PC-3 (cell line): ENCODE measurements around the gene ID1. TPM values are rescaled to one million over a fixed set of nuclear protein-coding genes. Genes with fewer than 3 reads are reported as not detected.
"Not testable (repeated sequence)": the region's sequence is repeated elsewhere in the genome, so short reads cannot be mapped to it uniquely, and the experiment has no call there.

ENCODE experiments used
- ATAC-seq: fragments of 200-7000 bp; cut with Tn5 transposase; 2 replicates; pipeline ENCODE4 v1.9.1; 2020; ENCODE audit warnings: mild to moderate bottlenecking, moderate library complexity
- BruUV-seq: library from RNA; stranded (reverse); fragments of 400-500 nt; replicated peaks from 2 replicates; lab custom pipeline; 2021; lab: Mats Ljungman, UMichigan
- CTCF ChIA-PET: fragments of 300-600 bp; sonication (Branson Sonifier 250); formaldehyde crosslinking; loops from one replicate; lab custom pipeline; 2022; ENCODE audit warnings: antibody characterized with exemption; lab: Charles Lee
- POLR2A ChIA-PET: fragments of 300-600 bp; sonication (Branson Sonifier 250); formaldehyde crosslinking; loops from one replicate; lab custom pipeline; 2022; ENCODE audit warnings: antibody characterized with exemption; ENCODE audit not compliant: unreplicated experiment; lab: Charles Lee
- DNase-seq: peaks from one replicate; pipeline ENCODE4 v3.0.0-alpha.2; 2015
- H2AFZ ChIP-seq: fragments of 300-600 bp; sonication (generic); 2 replicates; pipeline ENCODE4 v1.6.0; 2016; ENCODE audit warnings: antibody characterized with exemption, low read length
- H3F3A ChIP-seq: fragments of 300-600 bp; sonication (generic); one replicate; pipeline ENCODE4 v1.6.0; 2017; ENCODE audit warnings: antibody characterized with exemption, low read length, control low read depth, mild to moderate bottlenecking; ENCODE audit not compliant: unreplicated experiment
- H3K27ac ChIP-seq: fragments of 300-600 bp; sonication (generic); 2 replicates; pipeline ENCODE4 v1.5.1; 2016; ENCODE audit warnings: mild to moderate bottlenecking, low read length
- H3K27me3 ChIP-seq: fragments of 300-600 bp; sonication (generic); 2 replicates; pipeline ENCODE4 v1.6.1; 2016; ENCODE audit warnings: low read length, mixed read lengths
- H3K36me3 ChIP-seq: fragments of 300-600 bp; sonication (generic); 2 replicates; pipeline ENCODE4 v1.6.1; 2016; ENCODE audit warnings: low read depth, mixed run types, low read length, mixed read lengths
- H3K4me1 ChIP-seq: fragments of 300-600 bp; sonication (generic); 2 replicates; pipeline ENCODE4 v1.5.1; 2016; ENCODE audit warnings: low read length; ENCODE audit not compliant: insufficient read depth
- H3K4me2 ChIP-seq: fragments of 300-600 bp; sonication (generic); 2 replicates; pipeline ENCODE4 v1.6.0; 2016; ENCODE audit warnings: low read length
- H3K4me3 ChIP-seq: fragments of 300-600 bp; sonication (generic); 2 replicates; pipeline ENCODE4 v1.5.1; 2016; ENCODE audit warnings: mild to moderate bottlenecking, low read length, mixed read lengths
- H3K79me2 ChIP-seq: fragments of 300-600 bp; sonication (generic); 2 replicates; pipeline ENCODE4 v1.6.1; 2017; ENCODE audit warnings: low read length, mixed read lengths
- H3K9ac ChIP-seq: fragments of 300-600 bp; sonication (generic); 2 replicates; pipeline ENCODE4 v1.6.0; 2016; ENCODE audit warnings: mild to moderate bottlenecking, low read length
- H3K9me2 ChIP-seq: fragments of 300-600 bp; sonication (generic); replicated peaks from 2 replicates; pipeline ENCODE4 v1.6.1; 2016; ENCODE audit warnings: mixed run types, low read length, mixed read lengths
- H3K9me3 ChIP-seq: fragments of 300-600 bp; sonication (generic); 2 replicates; pipeline ENCODE4 v1.6.1; 2016; ENCODE audit warnings: low read length, mixed read lengths
- H4K20me1 ChIP-seq: fragments of 300-600 bp; sonication (generic); 2 replicates; pipeline ENCODE4 v1.6.1; 2016; ENCODE audit warnings: low read length, mixed read lengths
- EZH2 ChIP-seq: fragments of 300-600 bp; sonication (generic); IDR thresholded peaks from one replicate; pipeline ENCODE4 v1.6.1; 2017; ENCODE audit warnings: antibody characterized with exemption, mild to moderate bottlenecking, low read length; ENCODE audit not compliant: unreplicated experiment
- EZH2phosphoT487 ChIP-seq: fragments of 300-600 bp; sonication (generic); IDR thresholded peaks from 2 replicates; pipeline ENCODE4 v1.6.1; 2018; ENCODE audit warnings: mild to moderate bottlenecking, antibody characterized with exemption, low read length, borderline replicate concordance
- intact Hi-C: fragments of 100-400 bp; cut with micrococcal nuclease; formaldehyde crosslinking; loops from 2 replicates; pipeline ENCODE4 v1.9.0; 2023
- total RNA-seq: library from RNA; depleted of rRNA; stranded (reverse); fragments of >200 nt; gene quantifications from 2 replicates; pipeline ENCODE4 v1.2.3, GENCODE V29; 2014
- TF ChIP-seq, protein P1 (sequence below): fragments of 300-600 bp; sonication (generic); conservative IDR thresholded peaks from 2 replicates; pipeline ENCODE4 v1.5.1; 2017; ENCODE audit warnings: antibody characterized with exemption, low read depth, mild to moderate bottlenecking, low read length

ID1 gene
- total RNA-seq, 1 experiment from 2014 or later: 774 TPM

- Histone ChIP-seq H3K79me2 (no peaks in the 10 kb centered on the region), H2AFZ (no peak overlapping the region), H3K4me2 (no peak overlapping the region), H3K4me3 (no peak overlapping the region), H3F3A (no peaks in the 10 kb centered on the region), H4K20me1 (no peaks in the 10 kb centered on the region), H3K4me1 (peaks cover under 1% of the 10 kb centered on the region), H3K36me3 (no peaks in the 10 kb centered on the region), H3K9ac (no peak overlapping the region), H3K9me3 (no peaks in the 10 kb centered on the region), H3K27ac (no peak overlapping the region), H3K9me2 (no peaks in the 10 kb centered on the region), H3K27me3 (no peaks in the 10 kb centered on the region)
- ATAC-seq (no peak), DNase-seq (no peak)
- ChIA-PET POLR2A (no interaction called here), CTCF (no interaction called here)
- TF ChIP-seq, protein P1, sequence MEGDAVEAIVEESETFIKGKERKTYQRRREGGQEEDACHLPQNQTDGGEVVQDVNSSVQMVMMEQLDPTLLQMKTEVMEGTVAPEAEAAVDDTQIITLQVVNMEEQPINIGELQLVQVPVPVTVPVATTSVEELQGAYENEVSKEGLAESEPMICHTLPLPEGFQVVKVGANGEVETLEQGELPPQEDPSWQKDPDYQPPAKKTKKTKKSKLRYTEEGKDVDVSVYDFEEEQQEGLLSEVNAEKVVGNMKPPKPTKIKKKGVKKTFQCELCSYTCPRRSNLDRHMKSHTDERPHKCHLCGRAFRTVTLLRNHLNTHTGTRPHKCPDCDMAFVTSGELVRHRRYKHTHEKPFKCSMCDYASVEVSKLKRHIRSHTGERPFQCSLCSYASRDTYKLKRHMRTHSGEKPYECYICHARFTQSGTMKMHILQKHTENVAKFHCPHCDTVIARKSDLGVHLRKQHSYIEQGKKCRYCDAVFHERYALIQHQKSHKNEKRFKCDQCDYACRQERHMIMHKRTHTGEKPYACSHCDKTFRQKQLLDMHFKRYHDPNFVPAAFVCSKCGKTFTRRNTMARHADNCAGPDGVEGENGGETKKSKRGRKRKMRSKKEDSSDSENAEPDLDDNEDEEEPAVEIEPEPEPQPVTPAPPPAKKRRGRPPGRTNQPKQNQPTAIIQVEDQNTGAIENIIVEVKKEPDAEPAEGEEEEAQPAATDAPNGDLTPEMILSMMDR: no peak
- TF ChIP-seq EZH2phosphoT487 (no peak), EZH2 (no peak)
- intact Hi-C loops: no loop called here
- BruUV-seq: no TSS peak
These were observed 25.8 kb upstream of the ID1 start for GRCh38 chr20:31579245-31579644.

DNA sequence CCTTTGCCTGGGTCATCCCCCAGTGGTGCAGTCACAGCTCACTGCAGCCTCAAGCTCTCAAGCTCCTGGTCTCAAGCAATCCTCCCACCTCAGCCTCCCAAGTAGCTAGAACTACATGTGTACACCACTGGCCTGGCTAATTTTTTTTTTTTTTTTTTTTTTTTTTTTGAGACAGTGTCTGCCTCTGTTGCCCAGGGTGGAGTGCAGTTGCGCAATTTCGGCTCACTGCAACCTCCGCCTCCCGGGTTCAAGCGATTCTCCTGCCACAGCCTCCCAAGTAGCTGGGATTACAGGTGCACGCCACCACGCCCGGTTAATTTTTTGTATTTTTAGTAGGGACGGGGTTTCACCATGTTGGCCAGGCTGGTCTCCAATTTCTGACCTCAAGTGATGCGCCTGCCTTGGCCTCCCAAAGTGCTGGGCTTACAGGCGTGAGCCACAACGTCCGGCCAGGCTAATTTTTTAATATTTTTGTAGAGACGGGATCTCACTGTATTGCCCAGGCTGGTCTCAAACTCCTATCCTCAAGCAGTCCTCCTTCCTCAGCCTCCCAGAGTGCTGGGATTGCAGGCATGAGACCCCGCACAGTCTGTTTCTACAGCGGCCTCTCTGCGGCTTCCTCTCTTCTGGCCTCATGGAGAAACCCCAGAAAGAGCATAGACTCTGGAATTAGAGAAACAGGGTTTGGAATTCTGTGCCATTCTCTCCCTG, 25.0 kb upstream of the ID1 start:
- H3K36me3 ChIP-seq, H3K9ac ChIP-seq, DNase-seq, H3K27me3 ChIP-seq, H3K27ac ChIP-seq, H3K4me3 ChIP-seq, CTCF ChIA-PET, ATAC-seq, H3K9me2 ChIP-seq, H3K79me2 ChIP-seq, H4K20me1 ChIP-seq, H3K4me2 ChIP-seq, H3K9me3 ChIP-seq, POLR2A ChIA-PET, intact Hi-C loops, H3K4me1 ChIP-seq, BruUV-seq, H2AFZ ChIP-seq, H3F3A ChIP-seq: not testable (repeated sequence)

DNA sequence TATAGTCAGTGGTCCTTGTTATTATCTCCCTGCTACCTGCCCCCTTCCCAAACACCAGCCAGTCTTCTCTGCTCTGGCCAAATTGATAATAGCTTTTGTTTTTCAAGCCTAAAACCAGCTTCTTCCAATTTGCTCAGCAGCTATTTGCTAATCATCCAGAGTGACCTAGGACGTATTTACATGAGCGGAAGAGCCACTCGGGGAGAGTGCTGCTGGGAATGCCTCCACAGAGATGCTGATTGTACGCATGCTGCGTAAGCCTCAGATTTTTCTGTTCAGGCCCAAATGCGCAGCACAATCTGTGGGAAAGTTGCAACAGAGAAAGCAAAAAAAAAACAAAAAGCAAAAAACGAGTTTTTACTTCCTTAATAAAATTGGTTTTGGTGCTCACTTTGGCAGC, 24.4 kb upstream of the ID1 start:
- ATAC-seq (no peak), DNase-seq (no peak)
- no TSS peak for BruUV-seq
- Histone ChIP-seq H3F3A (no peaks in the 10 kb centered on the region), H3K9me3 (no peaks in the 10 kb centered on the region), H3K27ac (no peak overlapping the region), H3K36me3 (no peaks in the 10 kb centered on the region), H3K79me2 (no peaks in the 10 kb centered on the region), H2AFZ (no peak overlapping the region), H3K9ac (no peak overlapping the region), H3K4me2 (no peak overlapping the region), H3K4me3 (no peak overlapping the region), H3K27me3 (no peaks in the 10 kb centered on the region), H3K9me2 (no peaks in the 10 kb centered on the region), H3K4me1 (no peaks in the 10 kb centered on the region), H4K20me1 (no peaks in the 10 kb centered on the region)
- TF ChIP-seq, protein P1: no peak
- TF ChIP-seq EZH2 (no peak), EZH2phosphoT487 (no peak)
- intact Hi-C loops: no loop called here
- ChIA-PET POLR2A (no interaction called here), CTCF (no interaction called here)
